GM18951 (cell line): ENCODE measurements around the gene FAM241B.

Experiments
- POLR2A ChIP-seq: IDR thresholded peaks from 4 replicates; pipeline ENCODE4 v1.6.1; 2011; ENCODE audit warnings: mild to moderate bottlenecking; ENCODE audit not compliant: insufficient read length, insufficient read depth; ENCODE audit errors: extremely low read depth
- in situ Hi-C: fragments of 300-500 bp; cut with MboI; formaldehyde crosslinking; loops from one replicate; pipeline ENCODE4 v1.12.0; 2022; ENCODE audit warnings: low sequenced_read_pairs, mixed read lengths, inconsistent platforms; ENCODE audit not compliant: unreplicated experiment

Gene FAM241B

GRCh38 chr10:69638642-69639041 is 8.6 kb downstream of the FAM241B start:
- TF ChIP-seq POLR2A: no peak
- in situ Hi-C loops: loop anchor here (5.0 kb wide), 1 partner anchor 121 kb away; no protein-coding TSS in a partner anchor

- in situ Hi-C loops: loop anchor here (5.0 kb wide), 1 partner anchor 122 kb away; no protein-coding TSS in a partner anchor
Measured at GRCh38 chr10:69639291-69640195, 9.5 kb downstream of the FAM241B start.

GRCh38 chr10:69640196-69640980 is 10.3 kb downstream of the FAM241B start:
- in situ Hi-C loops: no loop called here
- no peak for TF ChIP-seq POLR2A

More at GRCh38 chr10:69639291-69640195, 9.5 kb downstream of the FAM241B start:
- no peak for TF ChIP-seq POLR2A

GRCh38 chr10:69641261-69641980 is 11.4 kb downstream of the FAM241B start:
- no peak for TF ChIP-seq POLR2A
- in situ Hi-C loops: no loop called here

DNA sequence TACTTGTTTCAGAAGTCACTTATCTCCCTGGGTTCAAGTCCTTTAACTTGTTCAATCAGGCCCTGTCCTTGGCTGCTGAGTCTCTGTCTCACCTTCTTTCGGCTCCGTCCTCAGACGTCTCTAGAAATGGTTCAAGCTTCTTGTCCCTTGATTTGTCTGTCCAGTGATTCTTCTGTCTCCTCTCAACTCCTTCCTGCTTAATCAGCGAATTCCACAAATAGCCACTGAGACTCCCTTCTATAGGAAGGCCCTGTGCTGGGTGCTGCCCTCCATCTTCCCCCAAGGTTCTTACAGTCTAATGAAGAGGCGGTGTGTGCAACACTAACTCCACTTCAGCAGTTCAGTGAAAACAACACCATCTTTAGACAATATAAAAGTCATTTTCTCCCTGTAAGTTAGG is 12.7 kb downstream of the FAM241B start:
- no peak for TF ChIP-seq POLR2A
- in situ Hi-C loops: no loop called here

GRCh38 chr10:69643779-69644657 is 14.0 kb downstream of the FAM241B start:
- in situ Hi-C loops: no loop called here
- TF ChIP-seq POLR2A: no peak

DNA sequence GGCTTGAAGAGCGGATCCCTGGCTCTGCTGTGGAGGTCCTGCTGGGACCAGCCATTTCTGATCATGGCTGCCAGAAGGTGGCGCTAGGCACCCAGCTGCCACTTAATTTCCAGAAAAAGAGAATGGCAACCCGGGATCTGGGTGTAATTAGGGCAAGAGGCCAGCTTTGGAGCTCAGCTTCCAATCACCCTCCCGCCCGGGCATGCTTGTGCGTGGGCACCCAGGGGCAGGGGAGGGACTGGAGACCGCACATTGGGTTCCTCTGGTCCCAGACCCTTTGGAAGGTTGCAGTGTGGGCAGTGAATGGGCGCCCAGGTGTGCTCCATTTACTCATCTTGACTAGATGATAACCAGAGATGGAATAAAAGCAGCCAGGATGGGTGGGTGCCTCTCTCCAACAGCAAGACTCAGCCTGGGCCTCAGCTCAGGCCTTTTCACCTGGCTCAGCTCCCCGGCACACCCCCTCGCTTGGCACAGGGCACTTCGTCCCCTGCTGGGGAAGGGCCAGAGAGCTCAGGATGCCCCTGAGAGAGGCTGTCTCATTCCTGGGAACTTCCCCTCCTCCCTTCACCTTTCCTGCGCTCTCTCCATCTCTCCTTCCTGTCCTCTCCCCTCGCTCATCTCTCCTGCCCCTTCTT is 14.7 kb downstream of the FAM241B start:
- TF ChIP-seq POLR2A: no peak
- in situ Hi-C loops: no loop called here

GRCh38 chr10:69645296-69646184 is 15.5 kb downstream of the FAM241B start:
- in situ Hi-C loops: no loop called here
- no peak for TF ChIP-seq POLR2A

DNA sequence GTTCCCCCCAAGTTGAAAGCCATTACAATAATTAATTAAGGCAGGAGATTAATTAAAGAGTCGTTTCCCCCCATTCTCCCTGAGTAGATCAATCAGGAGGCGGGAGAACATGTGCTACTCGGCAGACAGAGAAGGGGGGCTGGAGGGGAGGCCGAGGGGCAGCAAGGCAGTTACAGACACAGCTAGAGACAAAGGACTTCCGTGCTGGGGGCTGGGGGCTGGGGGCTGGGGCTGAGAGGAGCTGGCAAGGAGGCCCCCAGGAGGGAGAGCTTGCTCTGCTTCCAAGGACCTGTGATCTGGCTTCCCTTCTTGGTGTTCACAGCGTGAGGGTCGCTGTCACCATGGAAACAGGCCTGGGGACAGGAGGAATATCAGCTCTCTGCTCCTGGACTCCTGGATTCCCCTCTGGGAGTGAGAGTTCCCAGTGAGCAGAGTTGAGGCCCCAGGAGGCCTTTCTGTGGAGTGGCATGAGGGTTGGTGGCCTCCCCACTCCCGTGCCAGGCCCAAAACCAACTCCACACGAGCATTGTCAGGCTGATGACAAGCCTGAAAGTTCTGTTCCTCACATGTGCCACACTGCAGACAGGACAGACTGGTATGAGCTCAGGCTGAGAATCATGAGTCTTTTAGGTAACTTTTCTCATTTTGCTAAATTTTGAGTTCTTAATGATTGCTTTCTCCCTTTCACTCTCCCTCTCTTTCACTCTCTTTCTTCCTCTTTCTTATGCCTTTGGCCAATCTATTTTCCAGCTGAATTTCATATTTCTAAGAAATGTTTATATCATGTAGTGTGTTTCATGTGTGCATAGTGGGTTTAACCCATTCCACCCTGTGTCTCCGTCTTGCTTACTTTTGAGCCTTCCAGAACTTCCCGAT is 16.4 kb downstream of the FAM241B start:
- in situ Hi-C loops: no loop called here
- no peak for TF ChIP-seq POLR2A

GRCh38 chr10:69647126-69647525 is 17.1 kb downstream of the FAM241B start:
- in situ Hi-C loops: no loop called here
- TF ChIP-seq POLR2A: no peak
